Prostate gland (tissue), 2 donors: ENCODE results near the gene AKT3.

ENCODE experiments used
- CTCF ChIP-seq, 4 experiments: fragments of 200-600 bp in 2 of 4; fragments of 450-650 bp in 2 of 4; sonication (generic) in 2 of 4; IDR thresholded peaks; 1 replicate in 3 of 4; 2 replicates in 1 of 4; pipeline ENCODE4 v1.5.1; 2016 to 2019; ENCODE audit warnings: antibody characterized with exemption in 4 of 4, mild to moderate bottlenecking in 2 of 4, moderate library complexity in 2 of 4
- POLR2AphosphoS5 ChIP-seq: sonication (generic); formaldehyde crosslinking; IDR thresholded peaks from one replicate; pipeline ENCODE4 v1.6.1; 2017; ENCODE audit warnings: antibody characterized with exemption

DNA sequence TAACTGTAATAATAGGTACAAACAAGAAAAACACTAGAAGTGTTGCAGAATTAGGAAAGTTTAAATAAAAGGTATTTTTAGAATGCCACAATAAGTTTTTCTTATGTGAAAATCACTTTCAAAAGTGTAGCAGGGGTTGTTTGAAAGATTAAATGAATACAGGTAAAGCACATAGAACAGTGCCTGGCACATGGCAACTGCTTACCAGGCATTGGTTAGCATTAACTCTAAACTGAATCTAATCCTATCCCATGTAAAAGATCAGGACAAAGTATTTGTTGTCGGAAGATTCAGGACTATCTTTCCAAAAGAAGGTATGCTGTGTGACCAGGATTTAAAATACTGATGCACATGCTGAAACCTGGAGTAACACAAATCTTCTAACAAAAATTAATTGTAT, 3.3 kb downstream of the AKT3 start:
- no peak for TF ChIP-seq CTCF (IDR thresholded peaks at IDR 0.05)
- TF ChIP-seq POLR2AphosphoS5 = no peak
